ENCODE data around the gene TAPT1. TPM values are rescaled to one million over a fixed set of nuclear protein-coding genes. Genes with fewer than 3 reads are reported as not detected.

The TAPT1 gene
- polyA plus RNA-seq, 1 of the 3 experiments (the other 2 are of a cell fraction), result 6.2 TPM

DNA sequence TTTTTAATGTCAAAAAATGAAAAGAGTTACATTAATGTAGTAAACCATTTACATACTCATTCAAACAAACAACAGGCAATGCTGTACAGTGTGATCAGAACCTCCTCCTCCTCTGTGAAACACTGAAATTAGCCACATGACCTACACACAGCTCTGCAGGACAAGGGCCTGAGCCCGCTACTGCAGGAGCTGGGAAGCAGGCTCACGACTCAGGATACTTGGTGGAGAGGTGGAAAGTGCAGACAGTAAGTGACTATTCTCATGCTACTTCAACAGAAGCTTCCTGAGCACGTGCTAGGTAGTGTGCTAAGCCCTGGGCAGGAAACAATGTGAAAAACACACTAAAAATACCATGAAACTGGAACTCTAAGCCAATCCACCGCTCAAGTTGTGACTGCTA is 56.8 kb downstream of the TAPT1 start:
- CTCF ChIA-PET, result interaction anchor here (0.6 to 1.2 kb wide), 4 partner anchors 11 to 59 kb away, joined by 3 read pairs; no protein-coding TSS in a partner anchor
- H3K36me3 ChIP-seq (replicated peaks in 1 of 2; ENCODE audit: control insufficient read depth in 1 of 2, insufficient read depth in 2 of 2, low read length in 1 of 2), result peaks cover 27 to 44% of the 10 kb centered on the region in 2 experiments

DNA sequence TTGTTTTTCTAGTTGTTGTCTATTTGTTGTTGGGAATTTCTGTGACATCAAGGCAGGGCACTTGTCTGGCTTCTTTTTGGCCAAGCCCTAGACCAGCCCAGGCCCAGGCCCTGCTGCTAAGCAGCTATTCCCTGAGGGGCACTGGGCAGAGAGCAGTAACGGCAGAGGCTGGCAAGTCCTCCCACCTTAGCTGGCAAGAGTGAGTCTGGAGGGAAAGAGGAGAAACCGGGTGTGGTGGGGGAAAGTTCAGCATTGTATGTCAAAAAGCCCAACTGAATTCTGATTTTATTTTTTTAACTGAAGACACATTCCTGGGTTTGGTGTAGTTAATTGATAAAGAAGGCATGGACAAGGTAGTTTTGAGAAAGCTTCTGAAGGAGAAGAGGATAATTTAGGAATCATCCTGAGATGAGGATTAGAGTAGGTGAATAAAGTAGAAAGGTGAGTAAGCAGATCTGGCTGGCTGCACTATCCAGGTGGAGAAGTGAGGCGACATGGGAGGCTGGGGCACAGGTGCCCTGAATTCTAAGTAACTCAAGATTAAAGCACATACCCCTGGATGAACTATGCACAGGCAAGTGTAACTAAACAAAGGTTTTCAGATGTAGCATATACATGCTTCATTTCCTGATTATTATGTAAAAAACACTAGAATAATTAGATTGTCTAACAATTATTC is 57.4 kb downstream of the TAPT1 start:
- WGBS (ENCODE audit: low lambda C conversion rate), result 87% methylated on average over 3 of the region's 3 CpGs
- no peak overlapping the region for H2AFZ ChIP-seq (ENCODE audit: low read depth)
- TF ChIP-seq JUND (IDR thresholded peaks at IDR 0.05) (no peak), YY1 (IDR thresholded peaks at IDR 0.05; ENCODE audit: low read depth) (no peak), CHD2 (IDR thresholded peaks at IDR 0.05; ENCODE audit: low read length, partially characterized antibody) (no peak)
- TF ChIP-seq, protein P1, sequence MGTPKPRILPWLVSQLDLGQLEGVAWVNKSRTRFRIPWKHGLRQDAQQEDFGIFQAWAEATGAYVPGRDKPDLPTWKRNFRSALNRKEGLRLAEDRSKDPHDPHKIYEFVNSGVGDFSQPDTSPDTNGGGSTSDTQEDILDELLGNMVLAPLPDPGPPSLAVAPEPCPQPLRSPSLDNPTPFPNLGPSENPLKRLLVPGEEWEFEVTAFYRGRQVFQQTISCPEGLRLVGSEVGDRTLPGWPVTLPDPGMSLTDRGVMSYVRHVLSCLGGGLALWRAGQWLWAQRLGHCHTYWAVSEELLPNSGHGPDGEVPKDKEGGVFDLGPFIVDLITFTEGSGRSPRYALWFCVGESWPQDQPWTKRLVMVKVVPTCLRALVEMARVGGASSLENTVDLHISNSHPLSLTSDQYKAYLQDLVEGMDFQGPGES (IDR thresholded peaks at IDR 0.05; ENCODE audit: low read depth, low read length), result no peak
- TF ChIP-seq, protein P2, sequence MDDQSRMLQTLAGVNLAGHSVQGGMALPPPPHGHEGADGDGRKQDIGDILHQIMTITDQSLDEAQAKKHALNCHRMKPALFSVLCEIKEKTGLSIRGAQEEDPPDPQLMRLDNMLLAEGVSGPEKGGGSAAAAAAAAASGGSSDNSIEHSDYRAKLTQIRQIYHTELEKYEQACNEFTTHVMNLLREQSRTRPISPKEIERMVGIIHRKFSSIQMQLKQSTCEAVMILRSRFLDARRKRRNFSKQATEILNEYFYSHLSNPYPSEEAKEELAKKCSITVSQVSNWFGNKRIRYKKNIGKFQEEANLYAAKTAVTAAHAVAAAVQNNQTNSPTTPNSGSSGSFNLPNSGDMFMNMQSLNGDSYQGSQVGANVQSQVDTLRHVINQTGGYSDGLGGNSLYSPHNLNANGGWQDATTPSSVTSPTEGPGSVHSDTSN (IDR thresholded peaks at IDR 0.05), result no peak
- TF ChIP-seq, protein P3, sequence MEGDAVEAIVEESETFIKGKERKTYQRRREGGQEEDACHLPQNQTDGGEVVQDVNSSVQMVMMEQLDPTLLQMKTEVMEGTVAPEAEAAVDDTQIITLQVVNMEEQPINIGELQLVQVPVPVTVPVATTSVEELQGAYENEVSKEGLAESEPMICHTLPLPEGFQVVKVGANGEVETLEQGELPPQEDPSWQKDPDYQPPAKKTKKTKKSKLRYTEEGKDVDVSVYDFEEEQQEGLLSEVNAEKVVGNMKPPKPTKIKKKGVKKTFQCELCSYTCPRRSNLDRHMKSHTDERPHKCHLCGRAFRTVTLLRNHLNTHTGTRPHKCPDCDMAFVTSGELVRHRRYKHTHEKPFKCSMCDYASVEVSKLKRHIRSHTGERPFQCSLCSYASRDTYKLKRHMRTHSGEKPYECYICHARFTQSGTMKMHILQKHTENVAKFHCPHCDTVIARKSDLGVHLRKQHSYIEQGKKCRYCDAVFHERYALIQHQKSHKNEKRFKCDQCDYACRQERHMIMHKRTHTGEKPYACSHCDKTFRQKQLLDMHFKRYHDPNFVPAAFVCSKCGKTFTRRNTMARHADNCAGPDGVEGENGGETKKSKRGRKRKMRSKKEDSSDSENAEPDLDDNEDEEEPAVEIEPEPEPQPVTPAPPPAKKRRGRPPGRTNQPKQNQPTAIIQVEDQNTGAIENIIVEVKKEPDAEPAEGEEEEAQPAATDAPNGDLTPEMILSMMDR (IDR thresholded peaks at IDR 0.05), result no peak

More for the DNA sequence above, 56.8 kb downstream of the TAPT1 start:
- Histone ChIP-seq H3F3A (replicated peaks; ENCODE audit: insufficient read depth) (no peaks in the 10 kb centered on the region), H4K20me1 (ENCODE audit: insufficient read depth) (no peaks in the 10 kb centered on the region), H3K4me1 (ENCODE audit: control insufficient read depth in 1 of 2, insufficient read depth in 2 of 2, low read depth in 1 of 2, low read length in 1 of 2) (no peaks in the 10 kb centered on the region), H2AFZ (ENCODE audit: low read depth) (no peak overlapping the region), H3K27ac (ENCODE audit: low read depth in 2 of 2, low read length in 1 of 2) (no peak overlapping the region), H3K9me2 (no peaks in the 10 kb centered on the region), H3K4me3 (ENCODE audit: low read depth in 2 of 2, low read length in 1 of 2) (no peak overlapping the region), H3K9ac (no peak overlapping the region), H3K27me3 (ENCODE audit: insufficient read depth) (no peaks in the 10 kb centered on the region), H3K4me2 (no peak overlapping the region), H3K79me2 (ENCODE audit: insufficient read depth) (no peaks in the 10 kb centered on the region), H3K9me3 (no peaks in the 10 kb centered on the region)
- TF ChIP-seq FOXJ3 (CRISPR knock-in tag; IDR thresholded peaks at IDR 0.05), result no peak
- no peak for TF ChIP-seq MXI1 (IDR thresholded peaks at IDR 0.05; ENCODE audit: low read depth, low read length)
- no peak for TF ChIP-seq TCF12 (IDR thresholded peaks at IDR 0.05)
- TF ChIP-seq, protein P4, sequence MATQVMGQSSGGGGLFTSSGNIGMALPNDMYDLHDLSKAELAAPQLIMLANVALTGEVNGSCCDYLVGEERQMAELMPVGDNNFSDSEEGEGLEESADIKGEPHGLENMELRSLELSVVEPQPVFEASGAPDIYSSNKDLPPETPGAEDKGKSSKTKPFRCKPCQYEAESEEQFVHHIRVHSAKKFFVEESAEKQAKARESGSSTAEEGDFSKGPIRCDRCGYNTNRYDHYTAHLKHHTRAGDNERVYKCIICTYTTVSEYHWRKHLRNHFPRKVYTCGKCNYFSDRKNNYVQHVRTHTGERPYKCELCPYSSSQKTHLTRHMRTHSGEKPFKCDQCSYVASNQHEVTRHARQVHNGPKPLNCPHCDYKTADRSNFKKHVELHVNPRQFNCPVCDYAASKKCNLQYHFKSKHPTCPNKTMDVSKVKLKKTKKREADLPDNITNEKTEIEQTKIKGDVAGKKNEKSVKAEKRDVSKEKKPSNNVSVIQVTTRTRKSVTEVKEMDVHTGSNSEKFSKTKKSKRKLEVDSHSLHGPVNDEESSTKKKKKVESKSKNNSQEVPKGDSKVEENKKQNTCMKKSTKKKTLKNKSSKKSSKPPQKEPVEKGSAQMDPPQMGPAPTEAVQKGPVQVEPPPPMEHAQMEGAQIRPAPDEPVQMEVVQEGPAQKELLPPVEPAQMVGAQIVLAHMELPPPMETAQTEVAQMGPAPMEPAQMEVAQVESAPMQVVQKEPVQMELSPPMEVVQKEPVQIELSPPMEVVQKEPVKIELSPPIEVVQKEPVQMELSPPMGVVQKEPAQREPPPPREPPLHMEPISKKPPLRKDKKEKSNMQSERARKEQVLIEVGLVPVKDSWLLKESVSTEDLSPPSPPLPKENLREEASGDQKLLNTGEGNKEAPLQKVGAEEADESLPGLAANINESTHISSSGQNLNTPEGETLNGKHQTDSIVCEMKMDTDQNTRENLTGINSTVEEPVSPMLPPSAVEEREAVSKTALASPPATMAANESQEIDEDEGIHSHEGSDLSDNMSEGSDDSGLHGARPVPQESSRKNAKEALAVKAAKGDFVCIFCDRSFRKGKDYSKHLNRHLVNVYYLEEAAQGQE (IDR thresholded peaks at IDR 0.05; ENCODE audit: low read depth, low read length), result no peak
- no peak for TF ChIP-seq JUND (IDR thresholded peaks at IDR 0.05)
- no peak for DNase-seq
- 92% methylated on average over 3 of the region's 4 CpGs for WGBS (ENCODE audit: low lambda C conversion rate)
- POLR2A ChIA-PET, result no interaction called here

More for the DNA sequence above, 57.4 kb downstream of the TAPT1 start:
- no peak for DNase-seq
- Histone ChIP-seq H3F3A (replicated peaks; ENCODE audit: insufficient read depth) (no peaks in the 10 kb centered on the region), H3K4me2 (no peak overlapping the region), H3K9me3 (no peaks in the 10 kb centered on the region), H3K79me2 (ENCODE audit: insufficient read depth) (no peaks in the 10 kb centered on the region), H3K27me3 (ENCODE audit: insufficient read depth) (no peaks in the 10 kb centered on the region), H3K4me1 (ENCODE audit: control insufficient read depth in 1 of 2, insufficient read depth in 2 of 2, low read depth in 1 of 2, low read length in 1 of 2) (no peaks in the 10 kb centered on the region), H3K36me3 (replicated peaks in 1 of 2; ENCODE audit: control insufficient read depth in 1 of 2, insufficient read depth in 2 of 2, low read length in 1 of 2) (peaks cover 21 to 39% of the 10 kb centered on the region in 2 experiments), H3K4me3 (ENCODE audit: low read depth in 2 of 2, low read length in 1 of 2) (no peak overlapping the region), H3K9me2 (no peaks in the 10 kb centered on the region), H4K20me1 (ENCODE audit: insufficient read depth) (no peaks in the 10 kb centered on the region), H3K9ac (no peak overlapping the region), H3K27ac (ENCODE audit: low read depth in 2 of 2, low read length in 1 of 2) (no peak overlapping the region)
- ChIA-PET CTCF (interaction anchor here (0.9 to 1.2 kb wide), 3 partner anchors 10 to 14 kb away, joined by 3 read pairs; no protein-coding TSS in a partner anchor), POLR2A (no interaction called here)
